WTC11 (cell line): Measurements from ENCODE around the gene LRRC47. TPM values are rescaled to one million over a fixed set of nuclear protein-coding genes. Genes with fewer than 3 reads are reported as not detected.

Experiments used
- ATAC-seq: fragments of 200-7000 bp; cut with Tn5 transposase; 2 replicates; pipeline ENCODE4 v1.10.0; 2021; ENCODE audit warnings: mild to moderate bottlenecking, moderate library complexity
- CTCF ChIA-PET: fragments of 300-600 bp; sonication (Branson Sonifier 250); formaldehyde crosslinking; loops from one replicate; lab custom pipeline; 2021; ENCODE audit warnings: antibody characterized with exemption; lab: Charles Lee
- POLR2A ChIA-PET: fragments of 350-600 bp; sonication (Branson Sonifier 250); formaldehyde crosslinking; loops from one replicate; lab custom pipeline; 2021; ENCODE audit warnings: antibody characterized with exemption; lab: Charles Lee
- DNase-seq: peaks from one replicate; pipeline ENCODE4 v3.0.0; 2021; ENCODE audit warnings: low spot score
- H3K27ac Mint-ChIP-seq: 2 replicates; pipeline ENCODE4 v1.8.0; 2021; ENCODE audit warnings: mixed read lengths
- H3K27me3 Mint-ChIP-seq: 2 replicates; pipeline ENCODE4 v1.8.0; 2021; ENCODE audit warnings: low read depth, mild to moderate bottlenecking, moderate library complexity, mixed read lengths
- H3K36me3 Mint-ChIP-seq: 2 replicates; pipeline ENCODE4 v1.8.0; 2021; ENCODE audit warnings: mixed read lengths
- H3K4me1 Mint-ChIP-seq: 2 replicates; pipeline ENCODE4 v1.8.0; 2022; ENCODE audit warnings: mixed read lengths
- H3K4me3 Mint-ChIP-seq: 2 replicates; pipeline ENCODE4 v1.8.0; 2021; ENCODE audit warnings: mild to moderate bottlenecking, moderate library complexity, mixed read lengths
- H3K9me3 Mint-ChIP-seq: 2 replicates; pipeline ENCODE4 v1.8.0; 2021; ENCODE audit warnings: mixed read lengths
- CBFB ChIP-seq: sonication (generic); formaldehyde crosslinking; IDR thresholded peaks from 2 replicates; pipeline ENCODE4 v1.8.1; 2022; ENCODE audit warnings: mild to moderate bottlenecking, low read depth, missing genetic modification reagents
- GABPB1 ChIP-seq: sonication (generic); formaldehyde crosslinking; IDR thresholded peaks from 2 replicates; pipeline ENCODE4 v1.8.1; 2023; ENCODE audit warnings: mild to moderate bottlenecking, missing genetic modification reagents
- HMGA2 ChIP-seq: fragments of 250-450 bp; sonication (Bioruptor Pico); IDR thresholded peaks from 2 replicates; pipeline ENCODE4 v1.4.0; 2021; ENCODE audit warnings: mild to moderate bottlenecking, moderate library complexity
- MAX ChIP-seq: sonication (generic); formaldehyde crosslinking; IDR thresholded peaks from 2 replicates; pipeline ENCODE4 v1.8.0; 2022; ENCODE audit warnings: mild to moderate bottlenecking, missing genetic modification reagents
- NR2C2 ChIP-seq: sonication (generic); formaldehyde crosslinking; IDR thresholded peaks from 2 replicates; pipeline ENCODE4 v1.8.0; 2022; ENCODE audit warnings: mild to moderate bottlenecking, missing genetic modification reagents
- RELA ChIP-seq: sonication (generic); formaldehyde crosslinking; IDR thresholded peaks from 2 replicates; pipeline ENCODE4 v1.8.1; 2022; ENCODE audit warnings: missing genetic modification reagents, mild to moderate bottlenecking, borderline replicate concordance
- ZNF232 ChIP-seq: sonication (generic); formaldehyde crosslinking; IDR thresholded peaks from 2 replicates; pipeline ENCODE4 v1.8.0; 2022; ENCODE audit warnings: mild to moderate bottlenecking, missing genetic modification reagents
- ZNF671 ChIP-seq: fragments of 250-450 bp; sonication (Bioruptor Pico); IDR thresholded peaks from 2 replicates; pipeline ENCODE4 v1.8.0; 2021; ENCODE audit warnings: mild to moderate bottlenecking
- total RNA-seq: library from RNA; stranded (reverse); gene quantifications from 3 replicates; pipeline ENCODE4 v1.2.3, GENCODE V29; 2021
- TF ChIP-seq, protein P1 (sequence below): sonication (generic); formaldehyde crosslinking; IDR thresholded peaks from 2 replicates; pipeline ENCODE4 v1.8.1; 2023; ENCODE audit warnings: mild to moderate bottlenecking, missing genetic modification reagents
- TF ChIP-seq, protein P2 (sequence below): fragments of 250-450 bp; sonication (Bioruptor Pico); IDR thresholded peaks from 2 replicates; pipeline ENCODE4 v1.9.0; 2021; ENCODE audit warnings: moderate library complexity, mild to moderate bottlenecking, inconsistent platforms, borderline replicate concordance
- TF ChIP-seq, protein P3 (sequence below): fragments of 200-600 bp; IDR thresholded peaks from 2 replicates; pipeline ENCODE4 v1.8.0; 2022; ENCODE audit warnings: antibody characterized with exemption
- TF ChIP-seq, protein P4 (sequence below): sonication (generic); formaldehyde crosslinking; IDR thresholded peaks from 2 replicates; pipeline ENCODE4 v1.8.1; 2023; ENCODE audit warnings: mild to moderate bottlenecking, moderate library complexity, missing genetic modification reagents
- TF ChIP-seq, protein P5 (sequence below): sonication (generic); formaldehyde crosslinking; IDR thresholded peaks from 2 replicates; pipeline ENCODE4 v1.8.1; 2022; ENCODE audit warnings: mild to moderate bottlenecking, moderate library complexity, missing genetic modification reagents
- TF ChIP-seq, protein P6 (sequence below): sonication (generic); formaldehyde crosslinking; IDR thresholded peaks from 2 replicates; pipeline ENCODE4 v1.8.1; 2023; ENCODE audit warnings: mild to moderate bottlenecking, missing genetic modification reagents, moderate library complexity

The LRRC47 gene
- total RNA-seq, 1 experiment from 2014 or later, result 92.4 TPM

GRCh38 chr1:3783651-3784474 lies 12.4 kb downstream of the LRRC47 start:
- Mint-ChIP-seq H3K36me3 (peaks cover 82% of the 10 kb centered on the region), H3K4me1 (peaks cover 4% of the 10 kb centered on the region), H3K4me3 (no peak overlapping the region)
- DNase-seq (no peak), ATAC-seq (no peak)
- CTCF ChIA-PET, result interaction anchor here (1.0 to 6.9 kb wide), 3 partner anchors 8 to 34 kb away, joined by 3 to 39 read pairs (median 12); no protein-coding TSS in a partner anchor
- TF ChIP-seq GABPB1 (CRISPR knock-in tag) (no peak), NR2C2 (CRISPR knock-in tag) (no peak), MAX (no peak), CBFB (CRISPR knock-in tag) (no peak), ZNF232 (CRISPR knock-in tag) (no peak), RELA (no peak), HMGA2 (CRISPR knock-in tag) (no peak)
- TF ChIP-seq, protein P1, sequence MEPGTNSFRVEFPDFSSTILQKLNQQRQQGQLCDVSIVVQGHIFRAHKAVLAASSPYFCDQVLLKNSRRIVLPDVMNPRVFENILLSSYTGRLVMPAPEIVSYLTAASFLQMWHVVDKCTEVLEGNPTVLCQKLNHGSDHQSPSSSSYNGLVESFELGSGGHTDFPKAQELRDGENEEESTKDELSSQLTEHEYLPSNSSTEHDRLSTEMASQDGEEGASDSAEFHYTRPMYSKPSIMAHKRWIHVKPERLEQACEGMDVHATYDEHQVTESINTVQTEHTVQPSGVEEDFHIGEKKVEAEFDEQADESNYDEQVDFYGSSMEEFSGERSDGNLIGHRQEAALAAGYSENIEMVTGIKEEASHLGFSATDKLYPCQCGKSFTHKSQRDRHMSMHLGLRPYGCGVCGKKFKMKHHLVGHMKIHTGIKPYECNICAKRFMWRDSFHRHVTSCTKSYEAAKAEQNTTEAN (CRISPR knock-in tag), result no peak
- TF ChIP-seq, protein P2, sequence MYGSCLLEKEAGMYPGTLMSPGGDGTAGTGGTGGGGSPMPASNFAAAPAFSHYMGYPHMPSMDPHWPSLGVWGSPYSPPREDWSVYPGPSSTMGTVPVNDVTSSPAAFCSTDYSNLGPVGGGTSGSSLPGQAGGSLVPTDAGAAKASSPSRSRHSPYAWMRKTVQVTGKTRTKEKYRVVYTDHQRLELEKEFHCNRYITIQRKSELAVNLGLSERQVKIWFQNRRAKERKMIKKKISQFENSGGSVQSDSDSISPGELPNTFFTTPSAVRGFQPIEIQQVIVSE (CRISPR knock-in tag), result no peak
- TF ChIP-seq, protein P3, sequence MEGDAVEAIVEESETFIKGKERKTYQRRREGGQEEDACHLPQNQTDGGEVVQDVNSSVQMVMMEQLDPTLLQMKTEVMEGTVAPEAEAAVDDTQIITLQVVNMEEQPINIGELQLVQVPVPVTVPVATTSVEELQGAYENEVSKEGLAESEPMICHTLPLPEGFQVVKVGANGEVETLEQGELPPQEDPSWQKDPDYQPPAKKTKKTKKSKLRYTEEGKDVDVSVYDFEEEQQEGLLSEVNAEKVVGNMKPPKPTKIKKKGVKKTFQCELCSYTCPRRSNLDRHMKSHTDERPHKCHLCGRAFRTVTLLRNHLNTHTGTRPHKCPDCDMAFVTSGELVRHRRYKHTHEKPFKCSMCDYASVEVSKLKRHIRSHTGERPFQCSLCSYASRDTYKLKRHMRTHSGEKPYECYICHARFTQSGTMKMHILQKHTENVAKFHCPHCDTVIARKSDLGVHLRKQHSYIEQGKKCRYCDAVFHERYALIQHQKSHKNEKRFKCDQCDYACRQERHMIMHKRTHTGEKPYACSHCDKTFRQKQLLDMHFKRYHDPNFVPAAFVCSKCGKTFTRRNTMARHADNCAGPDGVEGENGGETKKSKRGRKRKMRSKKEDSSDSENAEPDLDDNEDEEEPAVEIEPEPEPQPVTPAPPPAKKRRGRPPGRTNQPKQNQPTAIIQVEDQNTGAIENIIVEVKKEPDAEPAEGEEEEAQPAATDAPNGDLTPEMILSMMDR, result no peak
- TF ChIP-seq, protein P4, sequence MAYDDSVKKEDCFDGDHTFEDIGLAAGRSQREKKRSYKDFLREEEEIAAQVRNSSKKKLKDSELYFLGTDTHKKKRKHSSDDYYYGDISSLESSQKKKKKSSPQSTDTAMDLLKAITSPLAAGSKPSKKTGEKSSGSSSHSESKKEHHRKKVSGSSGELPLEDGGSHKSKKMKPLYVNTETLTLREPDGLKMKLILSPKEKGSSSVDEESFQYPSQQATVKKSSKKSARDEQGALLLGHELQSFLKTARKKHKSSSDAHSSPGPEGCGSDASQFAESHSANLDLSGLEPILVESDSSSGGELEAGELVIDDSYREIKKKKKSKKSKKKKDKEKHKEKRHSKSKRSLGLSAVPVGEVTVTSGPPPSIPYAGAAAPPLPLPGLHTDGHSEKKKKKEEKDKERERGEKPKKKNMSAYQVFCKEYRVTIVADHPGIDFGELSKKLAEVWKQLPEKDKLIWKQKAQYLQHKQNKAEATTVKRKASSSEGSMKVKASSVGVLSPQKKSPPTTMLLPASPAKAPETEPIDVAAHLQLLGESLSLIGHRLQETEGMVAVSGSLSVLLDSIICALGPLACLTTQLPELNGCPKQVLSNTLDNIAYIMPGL (CRISPR knock-in tag), result no peak
- TF ChIP-seq, all 79 proteins: peak for 0
- Mint-ChIP-seq H3K9me3 (no peaks in the 10 kb centered on the region), H3K27me3 (no peaks in the 10 kb centered on the region), H3K27ac (no peak overlapping the region)
- POLR2A ChIA-PET, result no interaction called here

DNA sequence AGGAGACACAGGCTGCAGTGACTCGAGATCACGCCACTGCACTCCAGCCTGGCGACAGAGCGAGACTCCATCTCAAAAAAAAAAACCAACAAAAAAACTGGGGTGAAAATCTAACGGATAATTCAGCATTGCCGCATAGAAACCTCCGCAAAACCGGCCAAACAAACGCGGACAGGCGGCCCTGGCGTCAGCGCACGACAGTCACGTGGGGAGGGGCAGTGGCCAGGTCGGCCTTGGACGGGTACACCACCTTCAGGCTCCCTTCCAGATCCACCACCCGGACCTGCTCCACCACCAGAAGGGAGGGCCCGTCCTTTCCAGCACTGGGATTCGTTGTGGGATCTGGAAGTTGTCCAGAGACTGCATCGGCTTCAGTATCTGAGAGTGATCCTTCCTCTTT lies 15.4 kb downstream of the LRRC47 start:
- H3K27ac Mint-ChIP-seq, result no peak overlapping the region
- no peak for DNase-seq
- TF ChIP-seq, protein P5, sequence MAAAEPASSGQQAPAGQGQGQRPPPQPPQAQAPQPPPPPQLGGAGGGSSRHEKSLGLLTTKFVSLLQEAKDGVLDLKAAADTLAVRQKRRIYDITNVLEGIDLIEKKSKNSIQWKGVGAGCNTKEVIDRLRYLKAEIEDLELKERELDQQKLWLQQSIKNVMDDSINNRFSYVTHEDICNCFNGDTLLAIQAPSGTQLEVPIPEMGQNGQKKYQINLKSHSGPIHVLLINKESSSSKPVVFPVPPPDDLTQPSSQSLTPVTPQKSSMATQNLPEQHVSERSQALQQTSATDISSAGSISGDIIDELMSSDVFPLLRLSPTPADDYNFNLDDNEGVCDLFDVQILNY, result no peak
- TF ChIP-seq, protein P6, sequence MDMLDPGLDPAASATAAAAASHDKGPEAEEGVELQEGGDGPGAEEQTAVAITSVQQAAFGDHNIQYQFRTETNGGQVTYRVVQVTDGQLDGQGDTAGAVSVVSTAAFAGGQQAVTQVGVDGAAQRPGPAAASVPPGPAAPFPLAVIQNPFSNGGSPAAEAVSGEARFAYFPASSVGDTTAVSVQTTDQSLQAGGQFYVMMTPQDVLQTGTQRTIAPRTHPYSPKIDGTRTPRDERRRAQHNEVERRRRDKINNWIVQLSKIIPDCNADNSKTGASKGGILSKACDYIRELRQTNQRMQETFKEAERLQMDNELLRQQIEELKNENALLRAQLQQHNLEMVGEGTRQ (CRISPR knock-in tag), result no peak
- TF ChIP-seq ZNF671, result no peak
- H3K9me3 Mint-ChIP-seq, result no peaks in the 10 kb centered on the region
- H3K36me3 Mint-ChIP-seq, result peaks cover 65% of the 10 kb centered on the region
- ChIA-PET POLR2A (no interaction called here), CTCF (interaction anchor here (0.6 to 0.7 kb wide), 2 partner anchors 30 to 1967 kb away, joined by 3 to 4 read pairs; no protein-coding TSS in a partner anchor)
- no peak for ATAC-seq
- no peaks in the 10 kb centered on the region for H3K27me3 Mint-ChIP-seq
- H3K4me1 Mint-ChIP-seq, result peaks cover under 1% of the 10 kb centered on the region
- no peak overlapping the region for H3K4me3 Mint-ChIP-seq
